ENCODE measurements around the gene IL16. TPM values are rescaled to one million over a fixed set of nuclear protein-coding genes. Genes with fewer than 3 reads are reported as not detected.
A peak's percentile ranks its signal among the peaks of the same experiment; 100 is the strongest.

Gene IL16
- total RNA-seq, 1 donor from 2014 or later, result 0.79 TPM

DNA sequence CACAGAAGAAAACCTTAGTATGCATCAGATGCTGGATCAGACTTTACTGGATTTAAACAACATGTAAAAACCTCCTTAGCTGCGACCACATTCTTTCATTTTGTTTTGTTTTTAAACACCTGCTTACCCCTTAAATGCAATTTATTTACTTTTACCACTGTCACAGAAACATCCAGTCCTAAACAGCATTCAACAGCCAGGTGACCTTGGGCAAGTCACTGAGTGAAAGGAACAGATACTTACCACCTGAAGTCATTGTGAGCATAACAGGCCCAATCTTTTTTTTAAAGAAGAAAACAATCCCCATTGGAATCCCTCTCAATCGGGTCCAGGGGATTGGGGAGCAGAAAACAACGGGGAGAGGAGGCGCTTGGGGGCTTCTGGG lies 126.9 kb downstream of the IL16 start:
- Histone ChIP-seq H3K27me3 (ENCODE audit: control insufficient read depth, insufficient read depth, low read length) (no peaks in the 10 kb centered on the region), H3K36me3 (ENCODE audit: control insufficient read depth, insufficient read depth, low read length) (peaks cover 20% of the 10 kb centered on the region), H3K4me3 (ENCODE audit: low read depth, low read length) (peak overlapping the region; percentile 63)
- no peak for TF ChIP-seq CTCF (IDR thresholded peaks at IDR 0.05; ENCODE audit: insufficient read depth, low read length, severe bottlenecking)
- peak; percentile 25 for DNase-seq (ENCODE audit: low read depth)
- FAIRE-seq, result no peak

DNA sequence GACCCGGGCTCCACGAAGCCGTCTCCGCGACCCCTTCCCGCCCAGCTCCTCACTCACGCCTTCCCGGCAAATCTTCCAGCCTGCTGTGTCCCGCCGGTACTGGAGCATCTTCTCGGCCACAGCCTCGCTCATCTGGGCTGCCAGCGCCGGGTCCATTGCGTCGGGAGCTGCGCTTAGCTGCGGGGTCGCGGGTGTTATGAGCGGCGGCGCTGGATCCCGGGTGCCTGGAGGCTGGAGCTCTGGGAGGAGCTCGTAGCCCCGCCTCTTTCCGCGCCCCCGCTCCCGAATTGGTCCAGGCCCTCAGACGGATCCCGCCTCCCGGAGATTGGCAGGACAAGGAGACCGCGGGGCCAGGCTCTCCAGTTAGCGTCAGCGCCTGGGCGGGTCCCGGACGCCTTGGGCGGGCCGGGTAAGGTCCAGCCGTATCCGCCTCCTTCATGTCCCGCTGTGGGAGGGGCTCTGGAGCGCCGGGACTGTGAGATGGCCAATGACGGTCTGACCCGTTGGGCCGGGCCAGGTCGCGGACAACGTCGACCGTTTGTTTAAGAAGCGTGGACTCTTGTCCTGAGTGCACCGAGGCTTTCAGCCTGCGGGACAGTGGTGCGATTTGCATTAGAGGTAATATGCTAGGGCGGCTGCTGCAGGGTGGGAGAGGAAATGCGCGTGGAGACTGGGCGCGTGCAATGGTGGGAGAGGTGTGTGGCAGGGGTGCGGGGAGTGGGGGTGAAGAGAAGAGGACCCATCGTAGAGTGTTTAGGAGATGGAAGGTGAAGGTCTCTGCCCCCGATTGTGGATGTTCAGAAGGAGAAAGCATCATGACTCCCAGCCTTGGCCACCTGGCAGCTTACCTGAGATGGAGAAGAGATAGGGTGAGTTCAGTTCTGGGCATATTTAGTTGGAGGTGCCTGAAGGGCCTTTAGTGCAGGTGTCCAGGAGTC lies 127.5 kb downstream of the IL16 start, which contains the start of gene STARD5:
Gene STARD5, minus strand, starts transcription at position 198 of the 938 bp plus-strand sequence. Its CDS starts 42 bp downstream, at position 156.
- H3K36me3 ChIP-seq (ENCODE audit: control insufficient read depth, insufficient read depth, low read length), result peaks cover 14% of the 10 kb centered on the region
- no peak for FAIRE-seq
- H3K4me3 ChIP-seq (ENCODE audit: low read depth, low read length), result peak within 1 kb of the TSS; percentile 63
- DNase-seq (ENCODE audit: low read depth), result peak; percentile 89
- H3K27me3 ChIP-seq (ENCODE audit: control insufficient read depth, insufficient read depth, low read length), result no peaks in the 10 kb centered on the region
- TF ChIP-seq CTCF (IDR thresholded peaks at IDR 0.05; ENCODE audit: insufficient read depth, low read length, severe bottlenecking), result no peak

GRCh38 chr15:81326466-81327212 lies 130.0 kb downstream of the IL16 start:
- FAIRE-seq (no peak), DNase-seq (ENCODE audit: low read depth) (no peak)
- no peak for TF ChIP-seq CTCF (IDR thresholded peaks at IDR 0.05; ENCODE audit: insufficient read depth, low read length, severe bottlenecking)
- Histone ChIP-seq H3K4me3 (ENCODE audit: low read depth, low read length) (no peak overlapping the region), H3K36me3 (ENCODE audit: control insufficient read depth, insufficient read depth, low read length) (peaks cover 2% of the 10 kb centered on the region), H3K27me3 (ENCODE audit: control insufficient read depth, insufficient read depth, low read length) (no peaks in the 10 kb centered on the region)

GRCh38 chr15:81327516-81327915 lies 130.8 kb downstream of the IL16 start:
- no peak for TF ChIP-seq CTCF (IDR thresholded peaks at IDR 0.05; ENCODE audit: insufficient read depth, low read length, severe bottlenecking)
- no peaks in the 10 kb centered on the region for H3K27me3 ChIP-seq (ENCODE audit: control insufficient read depth, insufficient read depth, low read length)
- DNase-seq (ENCODE audit: low read depth), result no peak
- no peaks in the 10 kb centered on the region for H3K36me3 ChIP-seq (ENCODE audit: control insufficient read depth, insufficient read depth, low read length)
- H3K4me3 ChIP-seq (ENCODE audit: low read depth, low read length), result no peak overlapping the region
- no peak for FAIRE-seq

DNA sequence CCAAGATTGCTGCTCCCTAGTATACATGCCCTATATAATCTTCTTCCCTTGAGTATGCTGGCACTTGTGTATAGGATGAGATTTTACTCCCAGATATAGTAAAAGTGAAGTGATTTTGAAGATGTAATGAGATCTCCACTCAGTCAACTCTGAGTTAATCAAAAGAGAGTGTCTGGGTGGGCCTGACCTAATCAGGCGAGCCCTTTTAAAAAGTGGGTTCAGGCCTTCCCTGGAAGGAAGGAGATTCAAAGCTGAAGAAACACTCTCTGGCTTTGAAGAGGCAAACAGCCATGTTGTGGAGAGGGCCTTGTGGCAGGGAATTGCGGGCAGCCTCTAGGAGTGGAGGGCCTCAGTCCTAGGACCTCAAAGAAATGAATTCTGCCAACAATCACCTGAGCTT lies 132.8 kb downstream of the IL16 start:
- TF ChIP-seq CTCF (IDR thresholded peaks at IDR 0.05; ENCODE audit: insufficient read depth, low read length, severe bottlenecking), result no peak
- Histone ChIP-seq H3K4me3 (ENCODE audit: low read depth, low read length) (no peak overlapping the region), H3K27me3 (ENCODE audit: control insufficient read depth, insufficient read depth, low read length) (no peaks in the 10 kb centered on the region), H3K36me3 (ENCODE audit: control insufficient read depth, insufficient read depth, low read length) (no peaks in the 10 kb centered on the region)
- FAIRE-seq (no peak), DNase-seq (ENCODE audit: low read depth) (no peak)

Measured in bronchial epithelial cell (primary cell).